CD14-positive monocyte (primary cell): Measurements from ENCODE around the gene MAML1. TPM values are rescaled to one million over a fixed set of nuclear protein-coding genes. Genes with fewer than 3 reads are reported as not detected.

Source experiments
- DNase-seq, 3 donors: peaks; one replicate each; pipeline ENCODE4 v3.0.0-alpha.2; 2011 to 2022
- H2AFZ ChIP-seq: 2 replicates; pipeline ENCODE4 v1.6.0; 2012; ENCODE audit warnings: mild to moderate bottlenecking, low read depth, low read length, inconsistent platforms; ENCODE audit not compliant: insufficient read depth, poor library complexity, severe bottlenecking
- H3K27ac ChIP-seq, 2 donors: 1 replicate in 1 of 2; 2 replicates in 1 of 2; pipeline ENCODE4 v1.5.1; 2012 to 2013; ENCODE audit warnings: low read length in 2 of 2, control low read depth in 1 of 2, inconsistent platforms in 1 of 2, low read depth in 1 of 2, mild to moderate bottlenecking in 1 of 2
- H3K27me3 ChIP-seq, 2 donors: one replicate each; pipeline versions ENCODE4 v1.6.0 to v1.6.1; 2011 to 2013; ENCODE audit warnings: low read length in 2 of 2; ENCODE audit not compliant: control insufficient read depth in 2 of 2, insufficient read depth in 2 of 2
- H3K36me3 ChIP-seq, 2 donors: replicated peaks in 1 of 2; 1 replicate in 1 of 2; 2 replicates in 1 of 2; pipeline versions ENCODE4 v1.5.1 to v1.6.1; 2012 to 2013; ENCODE audit warnings: low read length in 2 of 2, control low read depth in 1 of 2, inconsistent platforms in 1 of 2, mild to moderate bottlenecking in 1 of 2; ENCODE audit not compliant: insufficient read depth in 2 of 2, control insufficient read depth in 1 of 2
- H3K4me1 ChIP-seq, 2 donors: 1 replicate in 1 of 2; 2 replicates in 1 of 2; pipeline versions ENCODE4 v1.5.1 to v1.6.1; 2012 to 2013; ENCODE audit warnings: low read length in 2 of 2, control low read depth in 1 of 2, inconsistent platforms in 1 of 2, mild to moderate bottlenecking in 1 of 2, moderate library complexity in 1 of 2; ENCODE audit not compliant: insufficient read depth in 2 of 2, control insufficient read depth in 1 of 2
- H3K4me2 ChIP-seq: replicated peaks from 2 replicates; pipeline ENCODE3; 2012; ENCODE audit warnings: low read length, moderate library complexity, mild to moderate bottlenecking; ENCODE audit not compliant: poor library complexity, severe bottlenecking; ENCODE audit errors: extremely low read depth
- H3K4me3 ChIP-seq, 3 experiments: fragments of 200-600 bp in 1 of 3; sonication (generic) in 1 of 3; replicated peaks in 1 of 3; 1 replicate in 2 of 3; 2 replicates in 1 of 3; pipeline ENCODE4 v1.5.1; 2011 to 2013; ENCODE audit warnings: low read length in 3 of 3, mild to moderate bottlenecking in 3 of 3, control low read depth in 2 of 3, low read depth in 2 of 3, inconsistent platforms in 1 of 3, moderate library complexity in 1 of 3
- H3K79me2 ChIP-seq: 2 replicates; pipeline ENCODE4 v1.6.0; 2012; ENCODE audit warnings: mild to moderate bottlenecking, control low read depth, inconsistent platforms, low read length, moderate library complexity; ENCODE audit not compliant: insufficient read depth
- H3K9ac ChIP-seq: 2 replicates; pipeline ENCODE4 v1.6.0; 2017; ENCODE audit warnings: low read length, mild to moderate bottlenecking; ENCODE audit not compliant: insufficient read depth, poor library complexity, severe bottlenecking
- H3K9me3 ChIP-seq, 2 donors: replicated peaks in 1 of 2; 1 replicate in 1 of 2; 2 replicates in 1 of 2; pipeline versions ENCODE4 v1.5.1 to v1.6.1; 2012 to 2013; ENCODE audit warnings: low read length in 2 of 2, control low read depth in 1 of 2; ENCODE audit not compliant: control insufficient read depth in 1 of 2, insufficient read depth in 1 of 2
- H4K20me1 ChIP-seq: 2 replicates; pipeline ENCODE4 v1.6.0; 2012; ENCODE audit warnings: mild to moderate bottlenecking, low read length, control low read depth, moderate library complexity; ENCODE audit not compliant: insufficient read depth
- H3K27ac Mint-ChIP-seq, 7 donors: one replicate each; pipeline ENCODE4 v1.8.0; 2020; ENCODE audit warnings: mild to moderate bottlenecking in 7 of 7, mixed read lengths in 7 of 7, moderate library complexity in 6 of 7, inconsistent platforms in 2 of 7
- H3K27me3 Mint-ChIP-seq, 3 donors: one replicate each; pipeline ENCODE4 v1.8.0; 2021 to 2022; ENCODE audit warnings: low read depth in 3 of 3, mild to moderate bottlenecking in 3 of 3, mixed read lengths in 3 of 3, moderate library complexity in 3 of 3, inconsistent platforms in 1 of 3
- H3K36me3 Mint-ChIP-seq, 2 donors: one replicate each; pipeline ENCODE4 v1.8.0; 2020; ENCODE audit warnings: mixed read lengths in 2 of 2, inconsistent platforms in 1 of 2, mild to moderate bottlenecking in 1 of 2
- H3K4me1 Mint-ChIP-seq: one replicate; pipeline ENCODE4 v1.8.0; 2020; ENCODE audit warnings: mild to moderate bottlenecking, mixed read lengths
- H3K4me3 Mint-ChIP-seq, 2 donors: one replicate each; pipeline ENCODE4 v1.8.0; 2020; ENCODE audit warnings: mild to moderate bottlenecking in 2 of 2, mixed read lengths in 2 of 2, moderate library complexity in 1 of 2
- H3K9me3 Mint-ChIP-seq, 7 donors: one replicate each; pipeline ENCODE4 v1.8.0; 2020 to 2022; ENCODE audit warnings: mixed read lengths in 7 of 7, mild to moderate bottlenecking in 6 of 7, moderate library complexity in 6 of 7, inconsistent platforms in 2 of 7
- CTCF ChIP-seq: fragments of 200-600 bp; IDR thresholded peaks from one replicate; pipeline ENCODE4 v1.8.0; 2022; ENCODE audit warnings: antibody characterized with exemption, mild to moderate bottlenecking
- WGBS: methylation state at CpG from one replicate; pipeline ENCODE4 v1.1.5; 2013; ENCODE audit warnings: missing lambda C conversion rate; ENCODE audit not compliant: insufficient coverage; 5-methylcytosine and 5-hydroxymethylcytosine counted together
- intact Hi-C, 2 donors: fragments of 100-400 bp; cut with micrococcal nuclease; formaldehyde crosslinking; loops; one replicate each; pipeline versions ENCODE4 v1.15.0 to v1.15.1; 2023
- polyA plus RNA-seq, 3 donors: library from polyadenylated mRNA; depleted of rRNA in 1 of 3; unstranded in 2 of 3; stranded (reverse) in 1 of 3; fragments of 300-500 nt in 2 of 3; fragments of >200 nt in 1 of 3; fragmentation: Illumina TruSeq in 2 of 3; gene quantifications; 1 replicate in 2 of 3; 2 replicates in 1 of 3; pipeline ENCODE4 v1.2.3, GENCODE V29; 2012 to 2021

The MAML1 gene
- polyA plus RNA-seq, 3 donors, result 2.2 to 11.0 (median 2.7) TPM

GRCh38 chr5:179764056-179764455 lies 31.4 kb downstream of the MAML1 start:
- DNase-seq, result no peak
- H3K27me3 Mint-ChIP-seq, result peaks cover 0 to 6% (median 0%) of the 10 kb centered on the region in 3 donors
- peaks cover 98% of the 10 kb centered on the region for H4K20me1 ChIP-seq
- H3K4me1 Mint-ChIP-seq, result peaks cover 96% of the 10 kb centered on the region
- WGBS, result 90% methylated on average over 2 of the region's 8 CpGs
- peak overlapping the region in 1 of 2 donors; percentile 60 for H3K27ac ChIP-seq
- H3K4me3 Mint-ChIP-seq, result no peak overlapping the region
- no peak overlapping the region for H3K4me2 ChIP-seq
- H3K27me3 ChIP-seq, result no peaks in the 10 kb centered on the region
- H3K9ac ChIP-seq, result no peak overlapping the region
- no peaks in the 10 kb centered on the region for H3K9me3 Mint-ChIP-seq
- no peak overlapping the region for H2AFZ ChIP-seq
- H3K9me3 ChIP-seq, result no peaks in the 10 kb centered on the region
- H3K36me3 Mint-ChIP-seq, result peaks cover 29 to 37% of the 10 kb centered on the region in 2 donors
- peaks cover 95% of the 10 kb centered on the region for H3K79me2 ChIP-seq
- no peak for TF ChIP-seq CTCF
- peaks cover 12 to 22% of the 10 kb centered on the region in 2 donors for H3K36me3 ChIP-seq
- peak overlapping the region in 4 of 7 donors; percentile 14 to 85 (median 69) for H3K27ac Mint-ChIP-seq
- intact Hi-C loops, result loop anchor here in 1 of 2 donors (2.0 kb wide), 1 partner anchor 33 kb away; no protein-coding TSS in a partner anchor
- H3K4me1 ChIP-seq, result peaks cover 94 to 98% of the 10 kb centered on the region in 2 donors
- no peak overlapping the region for H3K4me3 ChIP-seq

GRCh38 chr5:179765400-179765799 lies 32.8 kb downstream of the MAML1 start:
- peak; percentile 64 to 81 (median 76) for DNase-seq
- Mint-ChIP-seq H3K27ac (peak overlapping the region; percentile 76 to 92 (median 90)), H3K27me3 (peaks cover 0 to 4% (median 0%) of the 10 kb centered on the region in 3 donors), H3K9me3 (no peaks in the 10 kb centered on the region), H3K4me1 (peaks cover 96% of the 10 kb centered on the region), H3K36me3 (peaks cover 38 to 50% of the 10 kb centered on the region in 2 donors), H3K4me3 (peak overlapping the region; percentile 57 to 67)
- peaks cover 98% of the 10 kb centered on the region for H4K20me1 ChIP-seq
- H3K79me2 ChIP-seq, result peaks cover 95% of the 10 kb centered on the region
- WGBS, result 20% methylated on average over 11 of the region's 13 CpGs
- no peaks in the 10 kb centered on the region for H3K9me3 ChIP-seq
- H3K27ac ChIP-seq, result peak overlapping the region; percentile 43 to 63
- no peak for TF ChIP-seq CTCF
- no peak overlapping the region for H3K4me3 ChIP-seq
- H3K9ac ChIP-seq, result no peak overlapping the region
- H3K27me3 ChIP-seq, result no peaks in the 10 kb centered on the region
- peak overlapping the region; percentile 53 for H3K4me2 ChIP-seq
- peaks cover 12 to 36% of the 10 kb centered on the region in 2 donors for H3K36me3 ChIP-seq
- no peak overlapping the region for H2AFZ ChIP-seq
- intact Hi-C loops, result loop anchor here in 1 of 2 donors (2.0 kb wide), 1 partner anchor 31 kb away; no protein-coding TSS in a partner anchor
- peaks cover 93 to 98% of the 10 kb centered on the region in 2 donors for H3K4me1 ChIP-seq
